ENCODE measurements around the gene AAR2. TPM values are rescaled to one million over a fixed set of nuclear protein-coding genes. Genes with fewer than 3 reads are reported as not detected.

Gene AAR2
- total RNA-seq, 1 donor from 2014 or later = 30.2 TPM

DNA sequence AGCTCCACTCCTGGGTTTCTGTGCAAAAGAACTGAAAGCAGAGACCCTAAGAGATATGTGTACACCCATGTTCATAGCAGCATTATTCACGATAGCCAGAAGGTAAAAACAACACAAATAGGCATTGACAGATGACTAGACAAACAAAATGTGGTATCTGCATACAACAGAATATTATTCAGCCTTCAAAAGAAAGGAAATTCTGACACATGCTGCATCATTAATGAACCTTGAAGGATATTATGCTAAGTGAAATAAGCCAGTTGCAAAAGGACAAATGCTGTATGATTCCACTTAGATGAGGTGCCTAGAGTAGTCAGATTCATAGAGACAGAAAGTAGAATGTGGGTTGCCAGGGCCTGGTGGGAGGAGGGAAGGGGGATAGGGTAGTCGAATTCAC is 17.8 kb downstream of the AAR2 start:
- TF ChIP-seq, protein P1, sequence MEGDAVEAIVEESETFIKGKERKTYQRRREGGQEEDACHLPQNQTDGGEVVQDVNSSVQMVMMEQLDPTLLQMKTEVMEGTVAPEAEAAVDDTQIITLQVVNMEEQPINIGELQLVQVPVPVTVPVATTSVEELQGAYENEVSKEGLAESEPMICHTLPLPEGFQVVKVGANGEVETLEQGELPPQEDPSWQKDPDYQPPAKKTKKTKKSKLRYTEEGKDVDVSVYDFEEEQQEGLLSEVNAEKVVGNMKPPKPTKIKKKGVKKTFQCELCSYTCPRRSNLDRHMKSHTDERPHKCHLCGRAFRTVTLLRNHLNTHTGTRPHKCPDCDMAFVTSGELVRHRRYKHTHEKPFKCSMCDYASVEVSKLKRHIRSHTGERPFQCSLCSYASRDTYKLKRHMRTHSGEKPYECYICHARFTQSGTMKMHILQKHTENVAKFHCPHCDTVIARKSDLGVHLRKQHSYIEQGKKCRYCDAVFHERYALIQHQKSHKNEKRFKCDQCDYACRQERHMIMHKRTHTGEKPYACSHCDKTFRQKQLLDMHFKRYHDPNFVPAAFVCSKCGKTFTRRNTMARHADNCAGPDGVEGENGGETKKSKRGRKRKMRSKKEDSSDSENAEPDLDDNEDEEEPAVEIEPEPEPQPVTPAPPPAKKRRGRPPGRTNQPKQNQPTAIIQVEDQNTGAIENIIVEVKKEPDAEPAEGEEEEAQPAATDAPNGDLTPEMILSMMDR (conservative IDR thresholded peaks at IDR 0.05; ENCODE audit: low read depth, low read length) = no peak
- no peak overlapping the region for H3K4me3 ChIP-seq (ENCODE audit: low read depth, low read length)
- DNase-seq (ENCODE audit: low read depth) = no peak

DNA sequence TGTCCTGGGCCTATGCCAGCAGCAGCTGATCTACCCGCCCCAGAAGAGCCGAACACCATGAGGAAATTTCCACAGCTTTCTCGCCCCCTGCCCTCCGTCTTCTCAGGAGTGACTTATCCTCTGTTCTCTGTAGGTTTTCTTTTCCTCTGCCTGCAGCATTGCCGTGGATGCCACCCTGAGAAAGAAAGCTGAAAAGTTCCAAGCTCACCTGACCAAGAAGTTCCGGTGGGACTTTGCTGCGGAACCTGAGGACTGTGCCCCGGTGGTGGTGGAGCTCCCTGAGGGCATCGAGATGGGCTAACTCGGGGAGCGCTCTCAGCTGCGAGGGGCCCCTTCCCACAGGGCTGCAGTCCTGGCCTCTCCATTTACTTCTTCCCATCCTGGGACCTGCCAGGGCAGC is 19.2 kb downstream of the AAR2 start:
- DNase-seq (ENCODE audit: low read depth) = no peak
- TF ChIP-seq, protein P1 (conservative IDR thresholded peaks at IDR 0.05; ENCODE audit: low read depth, low read length) = no peak

DNA sequence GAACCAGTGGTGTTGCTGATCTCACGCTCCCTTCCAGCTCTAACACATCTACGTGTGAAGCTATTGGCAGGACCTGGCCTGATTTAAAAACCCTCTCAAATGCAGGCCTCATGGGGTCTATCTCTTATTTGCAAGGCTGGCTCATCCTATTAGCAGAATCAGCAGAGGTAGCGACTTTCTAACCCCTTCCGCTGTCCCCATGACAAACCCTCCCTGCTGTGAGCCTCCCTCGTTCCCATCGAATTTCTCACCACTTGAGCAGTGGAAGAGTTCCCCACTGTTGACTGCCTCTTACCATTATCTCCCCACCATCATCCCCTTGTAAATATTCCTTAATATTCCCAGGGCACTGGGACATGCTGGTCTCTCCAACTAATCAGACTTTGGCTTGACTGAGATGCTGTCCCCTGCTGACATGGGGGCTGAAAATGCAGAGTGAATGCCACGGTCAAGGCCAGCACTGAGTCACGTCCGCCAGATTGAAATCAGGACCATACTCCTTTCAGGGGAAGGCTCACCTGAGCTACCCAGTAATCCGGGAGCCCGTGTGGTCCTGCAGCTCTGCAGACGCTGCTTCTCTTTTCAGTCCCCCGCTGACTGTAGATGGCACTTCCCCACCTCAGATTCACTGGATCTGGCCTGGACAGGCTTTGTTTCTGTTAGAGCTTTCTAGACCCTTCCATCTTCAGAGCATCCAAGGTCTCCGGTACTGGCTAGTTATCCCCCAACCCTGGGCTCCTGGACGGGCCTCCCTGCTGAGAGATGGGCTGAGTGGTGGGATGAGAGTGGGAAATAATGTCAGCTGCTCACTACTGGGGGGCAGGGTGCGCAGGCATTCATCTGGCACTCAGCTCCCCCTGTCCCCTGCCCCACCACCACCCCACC is 23.1 kb downstream of the AAR2 start:
- no peak for DNase-seq (ENCODE audit: low read depth)
- H3K4me3 ChIP-seq (ENCODE audit: low read depth, low read length) = no peak overlapping the region
- TF ChIP-seq, protein P1 (conservative IDR thresholded peaks at IDR 0.05; ENCODE audit: low read depth, low read length) = no peak

More for the DNA sequence above, 19.2 kb downstream of the AAR2 start:
- H3K4me3 ChIP-seq (ENCODE audit: low read depth, low read length) = no peak overlapping the region

DNA sequence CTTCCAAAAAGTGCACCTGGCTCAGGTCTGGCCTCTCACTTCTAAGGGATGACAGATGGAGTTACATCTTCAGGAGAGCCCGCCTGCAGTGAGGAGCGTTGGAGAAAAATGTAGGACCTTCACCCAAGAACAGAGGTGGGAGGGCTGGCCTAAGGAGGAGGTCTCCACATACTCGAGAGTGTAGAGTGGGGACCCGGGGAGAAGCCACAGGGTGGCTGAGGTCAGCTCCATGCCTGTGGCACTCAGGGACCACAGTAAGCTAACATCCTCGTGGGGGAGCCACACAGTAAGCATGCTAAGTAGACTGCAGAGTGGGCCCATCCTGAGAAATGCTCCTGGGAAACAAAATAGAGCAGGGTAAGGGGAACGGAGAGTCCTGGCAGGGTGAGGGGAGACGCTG is 24.0 kb downstream of the AAR2 start:
- DNase-seq (ENCODE audit: low read depth) = no peak
- no peak overlapping the region for H3K4me3 ChIP-seq (ENCODE audit: low read depth, low read length)
- TF ChIP-seq, protein P1 (conservative IDR thresholded peaks at IDR 0.05; ENCODE audit: low read depth, low read length) = no peak

DNA sequence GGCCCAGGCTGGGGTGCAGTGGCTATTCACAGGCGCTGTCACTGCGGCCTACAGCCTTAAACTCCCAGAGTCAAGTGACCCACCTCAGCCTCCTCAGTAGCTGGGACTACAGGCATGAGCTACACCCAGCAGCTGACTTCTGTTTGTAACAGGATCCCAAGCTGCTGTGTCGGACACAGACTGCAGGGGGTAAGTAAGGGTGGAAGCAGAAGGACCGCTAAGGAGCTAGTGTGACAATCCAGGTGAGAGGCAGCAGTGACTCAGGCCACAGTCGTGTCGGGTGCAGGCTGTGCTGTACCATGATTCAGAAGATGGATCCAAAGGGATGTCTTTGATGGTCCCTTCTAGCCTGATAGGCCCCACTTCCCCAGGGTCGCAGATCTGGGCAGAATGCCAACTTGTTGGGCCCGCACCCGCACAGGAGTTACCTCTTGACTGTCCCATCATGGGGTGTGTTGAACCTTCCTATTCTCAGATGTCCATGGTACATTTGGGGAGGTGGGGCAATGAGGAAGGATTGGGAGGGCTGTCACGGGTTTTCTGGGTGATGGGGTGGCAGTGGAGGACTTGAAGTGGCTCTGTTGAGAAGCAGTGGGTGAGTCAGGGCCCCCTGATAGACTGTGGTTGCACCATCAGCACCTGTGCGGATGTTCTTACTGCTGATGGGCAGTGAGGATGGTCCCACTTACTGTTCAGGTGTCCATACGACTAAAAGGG is 25.3 kb downstream of the AAR2 start:
- DNase-seq (ENCODE audit: low read depth) = no peak
- TF ChIP-seq, protein P1 (conservative IDR thresholded peaks at IDR 0.05; ENCODE audit: low read depth, low read length) = no peak
- no peak overlapping the region for H3K4me3 ChIP-seq (ENCODE audit: low read depth, low read length)

DNA sequence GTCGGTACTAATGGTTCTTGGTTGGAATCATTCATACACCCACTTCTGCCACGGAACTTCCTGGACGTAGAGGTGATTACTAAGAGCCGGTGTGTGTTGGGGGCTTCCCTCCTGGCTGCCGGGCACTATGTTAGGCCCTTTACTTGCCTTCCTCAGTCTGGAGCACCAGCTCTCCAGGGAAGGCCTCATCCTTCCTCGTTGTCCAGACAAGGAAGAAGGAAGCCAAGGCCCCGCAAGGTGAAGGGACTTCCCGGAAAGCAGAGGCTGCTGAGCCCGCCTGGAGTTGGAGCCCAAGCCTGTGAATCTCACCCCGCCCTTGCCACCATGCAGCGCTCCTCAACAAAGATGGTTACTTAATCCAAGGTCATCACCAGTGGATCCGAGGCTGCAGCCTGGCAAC is 26.2 kb downstream of the AAR2 start:
- no peak overlapping the region for H3K4me3 ChIP-seq (ENCODE audit: low read depth, low read length)
- DNase-seq (ENCODE audit: low read depth) = no peak
- TF ChIP-seq, protein P1 (conservative IDR thresholded peaks at IDR 0.05; ENCODE audit: low read depth, low read length) = no peak

All from epithelial cell of proximal tubule (primary cell).